ENCODE results near the gene COA1. TPM values are rescaled to one million over a fixed set of nuclear protein-coding genes. Genes with fewer than 3 reads are reported as not detected.

Gene COA1
- total RNA-seq, 4 donors from 2014 or later: 20.5 to 59.1 (median 42.3) TPM

DNA sequence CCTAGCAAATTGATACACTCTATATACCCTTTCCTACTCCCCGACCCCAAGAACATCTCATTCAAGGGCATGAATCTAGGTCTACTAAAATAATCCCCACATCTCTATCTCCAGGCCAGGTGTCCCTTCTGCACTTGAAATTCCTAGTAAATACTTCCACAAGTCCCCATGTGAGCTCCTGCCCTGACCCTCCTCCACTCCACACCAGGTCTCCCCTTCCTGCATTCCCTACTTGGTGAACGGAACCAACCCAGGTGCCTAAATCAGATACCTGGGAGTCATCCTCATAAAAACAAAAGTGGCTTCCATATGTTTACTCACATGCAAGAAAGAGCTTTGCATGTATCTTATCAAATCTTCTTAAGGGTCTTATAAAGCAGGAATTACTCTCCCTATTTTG lies 69.2 kb downstream of the COA1 start:
- intact Hi-C loops (cut with DNase I): no loop called here
- 88 to 98% methylated on average over 2 of the region's 2 CpGs for WGBS, 2 donors

DNA sequence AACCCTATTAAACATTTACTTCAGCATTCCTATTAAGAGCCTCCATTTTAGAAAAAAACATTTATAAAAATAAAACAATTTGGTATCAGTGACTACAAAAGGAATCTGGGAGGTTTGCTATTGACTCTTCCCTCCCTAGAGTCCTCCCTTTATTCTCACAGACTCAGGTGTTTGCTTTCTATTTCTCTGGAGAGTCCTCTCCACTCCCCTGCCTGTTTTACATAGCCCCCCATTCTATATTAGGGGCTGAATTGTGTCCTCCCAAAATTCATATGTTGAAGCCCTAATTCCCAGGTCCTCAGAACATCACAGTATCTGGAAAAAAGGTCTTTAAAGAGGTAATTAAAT lies 69.8 kb downstream of the COA1 start:
- no peak overlapping the region for H3K4me3 ChIP-seq
- peaks cover 0 to 12% (median 0%) of the 10 kb centered on the region in 3 donors for H3K4me1 ChIP-seq
- H3K36me3 ChIP-seq: peaks cover 0 to 34% (median 0%) of the 10 kb centered on the region in 3 donors
- DNase-seq: no peak
- intact Hi-C loops (cut with DNase I): no loop called here
- H3K27ac ChIP-seq: no peak overlapping the region
- no peaks in the 10 kb centered on the region for H3K9me3 ChIP-seq
- H3K27me3 ChIP-seq: no peaks in the 10 kb centered on the region
- no peak for TF ChIP-seq POLR2A (IDR thresholded peaks at IDR 0.05)
- TF ChIP-seq, protein P1, sequence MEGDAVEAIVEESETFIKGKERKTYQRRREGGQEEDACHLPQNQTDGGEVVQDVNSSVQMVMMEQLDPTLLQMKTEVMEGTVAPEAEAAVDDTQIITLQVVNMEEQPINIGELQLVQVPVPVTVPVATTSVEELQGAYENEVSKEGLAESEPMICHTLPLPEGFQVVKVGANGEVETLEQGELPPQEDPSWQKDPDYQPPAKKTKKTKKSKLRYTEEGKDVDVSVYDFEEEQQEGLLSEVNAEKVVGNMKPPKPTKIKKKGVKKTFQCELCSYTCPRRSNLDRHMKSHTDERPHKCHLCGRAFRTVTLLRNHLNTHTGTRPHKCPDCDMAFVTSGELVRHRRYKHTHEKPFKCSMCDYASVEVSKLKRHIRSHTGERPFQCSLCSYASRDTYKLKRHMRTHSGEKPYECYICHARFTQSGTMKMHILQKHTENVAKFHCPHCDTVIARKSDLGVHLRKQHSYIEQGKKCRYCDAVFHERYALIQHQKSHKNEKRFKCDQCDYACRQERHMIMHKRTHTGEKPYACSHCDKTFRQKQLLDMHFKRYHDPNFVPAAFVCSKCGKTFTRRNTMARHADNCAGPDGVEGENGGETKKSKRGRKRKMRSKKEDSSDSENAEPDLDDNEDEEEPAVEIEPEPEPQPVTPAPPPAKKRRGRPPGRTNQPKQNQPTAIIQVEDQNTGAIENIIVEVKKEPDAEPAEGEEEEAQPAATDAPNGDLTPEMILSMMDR (IDR thresholded peaks at IDR 0.05): no peak

More for the DNA sequence above, 69.2 kb downstream of the COA1 start:
- Histone ChIP-seq H3K27ac (no peak overlapping the region), H3K4me1 (peaks cover 0 to 12% (median 0%) of the 10 kb centered on the region in 3 donors), H3K4me3 (no peak overlapping the region), H3K9me3 (no peaks in the 10 kb centered on the region), H3K36me3 (peaks cover 0 to 34% (median 0%) of the 10 kb centered on the region in 3 donors), H3K27me3 (no peaks in the 10 kb centered on the region)
- TF ChIP-seq, protein P1 (IDR thresholded peaks at IDR 0.05): no peak
- TF ChIP-seq POLR2A (IDR thresholded peaks at IDR 0.05): no peak
- DNase-seq: no peak

DNA sequence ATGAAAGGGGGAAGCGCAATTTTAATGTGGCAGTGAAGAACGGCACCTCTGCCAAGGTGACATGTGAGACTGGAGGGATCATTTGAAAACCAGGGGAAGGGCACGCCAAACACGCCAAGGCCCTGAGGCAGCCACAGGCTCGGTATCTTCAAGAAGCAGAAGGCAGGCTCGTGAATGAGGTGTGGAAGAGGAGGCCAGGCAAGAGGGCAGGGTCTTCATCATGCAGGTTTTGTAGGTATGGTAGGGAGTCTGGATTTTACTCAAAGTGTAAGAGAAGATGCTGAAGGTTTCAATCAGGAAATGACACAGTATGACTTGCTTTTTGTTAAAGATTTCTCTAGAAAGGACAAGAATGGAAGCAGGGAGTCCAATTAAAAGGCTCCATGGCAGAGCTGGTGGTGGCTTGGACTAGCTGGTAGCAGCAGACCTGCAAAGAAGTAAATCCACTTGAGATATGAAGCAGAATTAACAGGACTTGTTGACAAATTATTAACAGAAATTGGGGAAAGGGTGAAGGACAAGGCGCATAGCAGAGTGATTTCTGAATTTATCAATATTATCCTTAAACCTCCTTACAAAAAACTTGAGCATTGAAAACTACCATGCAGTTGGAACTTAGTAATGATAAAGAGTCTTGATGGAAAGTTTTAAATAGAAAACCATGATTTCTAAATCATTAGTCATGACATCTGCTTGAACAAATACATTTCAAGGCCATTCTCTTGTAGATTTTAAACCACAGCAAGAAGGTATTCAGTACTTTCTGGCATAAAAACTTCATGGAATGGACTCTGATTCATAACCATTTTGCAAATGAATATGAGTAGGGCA lies 70.4 kb downstream of the COA1 start:
- Histone ChIP-seq H3K27me3 (no peaks in the 10 kb centered on the region), H3K9me3 (no peaks in the 10 kb centered on the region), H3K27ac (peak overlapping the region in 1 of 4 donors; percentile 5), H3K4me3 (no peak overlapping the region), H3K36me3 (peaks cover 0 to 34% (median 0%) of the 10 kb centered on the region in 3 donors), H3K4me1 (peaks cover 0 to 15% (median 0%) of the 10 kb centered on the region in 3 donors)
- WGBS, 2 donors: 70 to 76% methylated on average over 7 of the region's 7 CpGs
- intact Hi-C loops (cut with DNase I): no loop called here
- TF ChIP-seq POLR2A (IDR thresholded peaks at IDR 0.05): no peak
- TF ChIP-seq, protein P1 (IDR thresholded peaks at IDR 0.05): no peak
- DNase-seq: no peak

DNA sequence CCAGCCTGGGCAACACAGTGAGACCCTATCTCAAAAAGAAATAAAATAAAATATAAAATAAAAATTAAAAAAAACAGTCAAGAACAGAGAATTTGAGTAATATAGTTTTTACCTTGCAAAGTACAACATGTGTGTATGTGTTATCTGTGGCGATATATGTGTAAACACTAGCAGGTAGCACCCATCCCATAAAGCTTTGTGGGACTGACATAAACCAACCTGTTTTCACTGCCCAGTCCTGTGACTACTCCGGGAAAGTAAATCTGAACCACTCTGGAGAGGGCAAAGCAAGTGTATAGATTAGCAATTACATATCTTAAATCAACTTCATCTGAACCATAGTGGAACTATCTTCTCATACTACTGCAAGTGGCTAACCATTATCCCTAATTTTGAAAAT lies 72.3 kb downstream of the COA1 start:
- Histone ChIP-seq H3K36me3 (peaks cover 0 to 31% (median 0%) of the 10 kb centered on the region in 3 donors), H3K27ac (no peak overlapping the region), H3K9me3 (no peaks in the 10 kb centered on the region), H3K27me3 (no peaks in the 10 kb centered on the region), H3K4me3 (no peak overlapping the region), H3K4me1 (peaks cover 0 to 30% (median 6%) of the 10 kb centered on the region in 3 donors)
- TF ChIP-seq, protein P1 (IDR thresholded peaks at IDR 0.05): no peak
- TF ChIP-seq POLR2A (IDR thresholded peaks at IDR 0.05): no peak
- intact Hi-C loops (cut with DNase I): no loop called here
- no peak for DNase-seq
- WGBS, 2 donors: 94 to 98% methylated on average over 2 of the region's 2 CpGs

DNA sequence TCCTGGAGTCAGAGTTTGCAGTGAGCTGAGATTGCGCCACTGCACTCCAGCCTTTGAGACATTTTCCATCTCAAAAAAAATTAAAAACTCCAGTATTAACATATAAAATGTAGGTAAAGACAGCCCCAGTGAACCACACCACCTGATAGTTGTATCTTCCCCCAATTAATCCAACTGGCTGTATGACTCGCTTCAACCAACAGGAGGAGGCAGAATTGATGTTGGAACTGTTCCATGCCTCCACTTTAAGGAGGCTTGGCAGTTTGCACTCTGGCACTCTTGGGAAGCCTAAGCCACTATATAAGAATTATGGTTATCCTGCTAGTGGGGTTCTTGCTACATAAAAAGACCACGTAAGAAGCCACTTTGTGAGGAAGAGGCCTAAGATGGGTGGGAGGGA lies 73.7 kb downstream of the COA1 start:
- Histone ChIP-seq H3K27ac (no peak overlapping the region), H3K36me3 (peaks cover 0 to 34% (median 0%) of the 10 kb centered on the region in 3 donors), H3K9me3 (no peaks in the 10 kb centered on the region), H3K4me3 (no peak overlapping the region), H3K27me3 (no peaks in the 10 kb centered on the region), H3K4me1 (peaks cover 0 to 44% (median 20%) of the 10 kb centered on the region in 3 donors)
- TF ChIP-seq POLR2A (IDR thresholded peaks at IDR 0.05): no peak
- TF ChIP-seq, protein P1 (IDR thresholded peaks at IDR 0.05): no peak
- DNase-seq: no peak
- WGBS, 2 donors: 92 to 100% methylated on average over 2 to 3 of the region's 3 CpGs
- intact Hi-C loops (cut with DNase I): no loop called here

Data from esophagus squamous epithelium (tissue), 5 donors.